HCT116 (cell line): ENCODE results near the gene NDUFA5. TPM values are rescaled to one million over a fixed set of nuclear protein-coding genes. Genes with fewer than 3 reads are reported as not detected.

Experiments used
- ATAC-seq: fragments of 200-7000 bp; cut with Tn5 transposase; 2 replicates; pipeline ENCODE4 v1.9.1; 2020; ENCODE audit warnings: mild to moderate bottlenecking, moderate library complexity
- BruUV-seq: library from RNA; stranded (reverse); fragments of 400-500 nt; replicated peaks from 2 replicates; lab custom pipeline; 2021; lab: Mats Ljungman, UMichigan
- CTCF ChIA-PET: fragments of 300-600 bp; sonication (Branson Sonifier 250); formaldehyde crosslinking; loops from one replicate; lab custom pipeline; 2021; ENCODE audit warnings: antibody characterized with exemption; lab: Charles Lee
- POLR2A ChIA-PET: fragments of 300-600, 350-600 bp; sonication (Branson Sonifier 250); formaldehyde crosslinking; loops from one replicate; lab custom pipeline; 2021; ENCODE audit warnings: antibody characterized with exemption; lab: Charles Lee
- RAD21 ChIA-PET, 2 experiments: fragments of 300-600 bp; sonication (Branson Sonifier 250); formaldehyde crosslinking; loops; one replicate each; lab custom pipeline; 2023; ENCODE audit warnings: low total read pairs in 2 of 2; ENCODE audit not compliant: uncharacterized antibody in 2 of 2, unreplicated experiment in 2 of 2, low non-redundant PET in 1 of 2; lab: Charles Lee
- DNase-seq: peaks from one replicate; pipeline ENCODE4 v3.0.0-alpha.2; 2010; ENCODE audit warnings: low read depth, low spot score
- H2AFZ ChIP-seq: fragments of 200-600 bp; shearing (Covaris generic), sonication (generic); 2 replicates; pipeline ENCODE4 v1.6.1; 2017; ENCODE audit warnings: low read depth, mixed run types, mixed read lengths, antibody characterized with exemption, low read length; ENCODE audit not compliant: poor library complexity, severe bottlenecking
- H3K27ac ChIP-seq: 2 replicates; pipeline ENCODE4 v1.5.1; 2012; ENCODE audit warnings: low read depth, low read length
- H3K27me3 ChIP-seq: fragments of 200-600 bp; sonication (generic); 2 replicates; pipeline ENCODE4 v1.6.1; 2016; ENCODE audit warnings: mixed run types, low read length, mixed read lengths; ENCODE audit not compliant: insufficient read depth
- H3K36me3 ChIP-seq, 2 experiments: fragments of 200-500 bp in 1 of 2; fragments of 200-600 bp in 1 of 2; sonication (Bioruptor generic) in 1 of 2; sonication (generic) in 1 of 2; 2 replicates each; pipeline versions ENCODE4 v1.5.1 to v1.6.1; 2014 to 2016; ENCODE audit warnings: low read length in 2 of 2, inconsistent platforms in 1 of 2, mixed read lengths in 1 of 2, mixed run types in 1 of 2; ENCODE audit not compliant: insufficient read depth in 2 of 2, control insufficient read depth in 1 of 2
- H3K4me1 ChIP-seq, 2 experiments: fragments of 200-600 bp in 1 of 2; sonication (generic) in 1 of 2; 2 replicates each; pipeline versions ENCODE4 v1.5.1 to v1.6.1; 2012 to 2017; ENCODE audit warnings: low read length in 2 of 2, inconsistent platforms in 1 of 2, mild to moderate bottlenecking in 1 of 2, mixed read lengths in 1 of 2, mixed run types in 1 of 2, moderate library complexity in 1 of 2; ENCODE audit not compliant: insufficient read depth in 2 of 2, control insufficient read depth in 1 of 2
- H3K4me2 ChIP-seq: fragments of 200-600 bp; sonication (generic); 2 replicates; pipeline ENCODE4 v1.6.1; 2017; ENCODE audit warnings: mixed run types, low read length, mixed read lengths
- H3K4me3 ChIP-seq, 2 experiments: fragments of 200-600 bp in 1 of 2; sonication (generic) in 1 of 2; replicated peaks in 1 of 2; 2 replicates each; pipeline ENCODE4 v1.5.1; 2011 to 2016; ENCODE audit warnings: low read length in 2 of 2, control low read depth in 1 of 2, low read depth in 1 of 2, mild to moderate bottlenecking in 1 of 2, mixed read lengths in 1 of 2, mixed run types in 1 of 2
- H3K79me2 ChIP-seq: fragments of 200-600 bp; sonication (generic); 2 replicates; pipeline ENCODE4 v1.6.1; 2017; ENCODE audit warnings: mild to moderate bottlenecking, mixed run types, low read length, moderate library complexity, mixed read lengths; ENCODE audit not compliant: insufficient read depth
- H3K9ac ChIP-seq: fragments of 200-600 bp; sonication (generic); 2 replicates; pipeline ENCODE4 v1.6.1; 2016; ENCODE audit warnings: low read length, mixed read lengths
- H3K9me2 ChIP-seq: fragments of 200-600 bp; sonication (generic), shearing (Covaris generic); 2 replicates; pipeline ENCODE4 v1.6.1; 2017; ENCODE audit warnings: mixed run types, mild to moderate bottlenecking, moderate library complexity; ENCODE audit not compliant: insufficient read depth
- H3K9me3 ChIP-seq, 2 experiments: fragments of 200-500 bp in 1 of 2; fragments of 200-600 bp in 1 of 2; sonication (Bioruptor generic) in 1 of 2; sonication (generic) in 1 of 2; 2 replicates each; pipeline ENCODE4 v1.6.1; 2014 to 2017; ENCODE audit warnings: low read length in 2 of 2, mixed read lengths in 2 of 2, inconsistent platforms in 1 of 2, low read depth in 1 of 2, mild to moderate bottlenecking in 1 of 2, mixed run types in 1 of 2, moderate library complexity in 1 of 2; ENCODE audit not compliant: control insufficient read depth in 1 of 2, insufficient read depth in 1 of 2
- H4K20me1 ChIP-seq: fragments of 200-600 bp; sonication (generic), shearing (Covaris generic); 2 replicates; pipeline ENCODE4 v1.6.1; 2017; ENCODE audit warnings: mixed run types, mild to moderate bottlenecking, moderate library complexity; ENCODE audit not compliant: insufficient read depth
- CBX3 ChIP-seq: IDR thresholded peaks from 2 replicates; pipeline ENCODE4 v1.6.1; 2012; ENCODE audit warnings: low read depth
- EGR1 ChIP-seq: IDR thresholded peaks from 2 replicates; pipeline ENCODE4 v1.6.1; 2012; ENCODE audit warnings: low read depth
- ELF1 ChIP-seq: IDR thresholded peaks from 2 replicates; pipeline ENCODE4 v1.6.1; 2012; ENCODE audit warnings: low read depth, borderline replicate concordance
- EZH2 ChIP-seq: fragments of 200-600 bp; sonication (generic); IDR thresholded peaks from 2 replicates; pipeline ENCODE4 v1.6.1; 2017; ENCODE audit warnings: antibody characterized with exemption, mixed run types
- EZH2phosphoT487 ChIP-seq: fragments of 200-600 bp; IDR thresholded peaks from 2 replicates; pipeline ENCODE4 v1.6.1; 2018; ENCODE audit warnings: antibody characterized with exemption, borderline replicate concordance
- FOSL1 ChIP-seq: IDR thresholded peaks from 2 replicates; pipeline ENCODE4 v1.6.1; 2012; ENCODE audit warnings: low read depth
- JUND ChIP-seq: IDR thresholded peaks from 2 replicates; pipeline ENCODE4 v1.6.1; 2012
- MAX ChIP-seq: IDR thresholded peaks from 2 replicates; pipeline ENCODE4 v1.6.1; 2012
- POLR2A ChIP-seq: IDR thresholded peaks from 2 replicates; pipeline ENCODE4 v1.7.0; 2011; ENCODE audit warnings: borderline replicate concordance; ENCODE audit not compliant: insufficient read depth, insufficient read length; ENCODE audit errors: extremely low read depth
- POLR2AphosphoS5 ChIP-seq: IDR thresholded peaks from 2 replicates; pipeline ENCODE4 v1.6.1; 2011; ENCODE audit warnings: mild to moderate bottlenecking, low read depth, low read length, moderate library complexity
- RAD21 ChIP-seq: IDR thresholded peaks from 2 replicates; pipeline ENCODE4 v1.6.1; 2012; ENCODE audit warnings: low read depth, mild to moderate bottlenecking
- SIN3A ChIP-seq: IDR thresholded peaks from 2 replicates; pipeline ENCODE4 v1.6.1; 2012; ENCODE audit warnings: low read depth
- SP1 ChIP-seq: IDR thresholded peaks from 2 replicates; pipeline ENCODE4 v1.6.1; 2012; ENCODE audit warnings: low read depth
- SRF ChIP-seq: IDR thresholded peaks from 2 replicates; pipeline ENCODE4 v1.6.1; 2012; ENCODE audit warnings: low read depth
- TCF7L2 ChIP-seq: IDR thresholded peaks from 2 replicates; pipeline ENCODE4 v1.7.0; 2011; ENCODE audit warnings: borderline replicate concordance, inconsistent platforms; ENCODE audit not compliant: insufficient read depth, insufficient read length; ENCODE audit errors: extremely low read depth
- YY1 ChIP-seq: IDR thresholded peaks from 2 replicates; pipeline ENCODE4 v1.6.1; 2011; ENCODE audit warnings: low read length, low read depth, moderate library complexity, mild to moderate bottlenecking; ENCODE audit not compliant: insufficient replicate concordance; ENCODE audit errors: extremely low read depth
- intact Hi-C: fragments of 100-400 bp; cut with micrococcal nuclease; formaldehyde crosslinking; loops from 2 replicates; pipeline ENCODE4 v1.10.0; 2022
- total RNA-seq: library from RNA; stranded (reverse); gene quantifications from one replicate; pipeline ENCODE4 v1.2.1, GENCODE V29; 2021; ENCODE audit not compliant: unreplicated experiment
- TF ChIP-seq, protein P1 (sequence below), 3 experiments: fragments of 200-600 bp in 1 of 3; sonication (generic) in 1 of 3; IDR thresholded peaks in 2 of 3; conservative IDR thresholded peaks in 1 of 3; 2 replicates each; pipeline ENCODE4 v1.5.1; 2012 to 2017; ENCODE audit warnings: low read depth in 2 of 3, low read length in 2 of 3, antibody characterized with exemption in 1 of 3, borderline replicate concordance in 1 of 3, control low read depth in 1 of 3, mild to moderate bottlenecking in 1 of 3, mixed read lengths in 1 of 3, mixed run types in 1 of 3, moderate library complexity in 1 of 3; ENCODE audit not compliant: insufficient read depth in 1 of 3
- TF ChIP-seq, protein P2 (sequence below): IDR thresholded peaks from 2 replicates; pipeline ENCODE4 v1.6.1; 2011; ENCODE audit warnings: mild to moderate bottlenecking, low read length, moderate library complexity; ENCODE audit not compliant: insufficient replicate concordance; ENCODE audit errors: extremely low read depth
- TF ChIP-seq, protein P3 (sequence below): IDR thresholded peaks from 2 replicates; pipeline ENCODE4 v1.6.1; 2012

NDUFA5 gene
- total RNA-seq, 1 experiment from 2014 or later = 64.2 TPM

DNA sequence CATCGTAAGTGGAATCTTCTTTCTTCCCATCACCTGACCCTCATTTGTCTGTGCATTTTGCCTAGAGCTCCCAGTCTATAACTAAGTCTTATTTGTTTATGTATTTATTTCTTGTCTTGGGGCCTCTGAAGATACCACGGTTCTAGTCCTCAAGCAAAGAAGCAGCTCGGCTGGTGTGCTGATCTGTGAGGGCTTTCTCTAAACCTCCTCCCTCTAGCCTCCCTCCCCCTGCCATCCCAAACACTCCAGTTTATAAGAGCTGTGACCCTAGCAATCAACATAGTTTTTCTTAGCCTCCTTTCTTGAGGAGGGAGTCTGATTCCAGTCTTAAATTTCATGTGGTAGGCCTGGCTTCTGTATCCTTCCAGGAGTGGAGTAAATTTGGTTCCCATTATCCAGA, 15.7 kb upstream of the NDUFA5 start:
- H3K27me3 ChIP-seq = no peaks in the 10 kb centered on the region
- ChIA-PET CTCF (no interaction called here), RAD21 (no interaction called here)
- no peaks in the 10 kb centered on the region for H3K9me2 ChIP-seq
- H2AFZ ChIP-seq = peak overlapping the region; percentile 42
- intact Hi-C loops = no loop called here
- H3K27ac ChIP-seq = no peak overlapping the region
- peaks cover 2 to 5% of the 10 kb centered on the region in 2 experiments; a peak in 2 of 4 replicates for H3K4me1 ChIP-seq
- H3K36me3 ChIP-seq = no peaks in the 10 kb centered on the region
- ATAC-seq (no peak), DNase-seq (no peak)
- BruUV-seq = no TSS peak
- H3K9ac ChIP-seq = no peak overlapping the region
- no peaks in the 10 kb centered on the region for H4K20me1 ChIP-seq
- TF ChIP-seq ELF1 (no peak), EGR1 (no peak), EZH2phosphoT487 (no peak), SIN3A (no peak), POLR2AphosphoS5 (no peak), CBX3 (no peak), EZH2 (no peak), POLR2A (no peak), FOSL1 (no peak), TCF7L2 (no peak), SRF (no peak), RAD21 (no peak), YY1 (no peak), SP1 (no peak), MAX (no peak), JUND (no peak)
- TF ChIP-seq, protein P1, sequence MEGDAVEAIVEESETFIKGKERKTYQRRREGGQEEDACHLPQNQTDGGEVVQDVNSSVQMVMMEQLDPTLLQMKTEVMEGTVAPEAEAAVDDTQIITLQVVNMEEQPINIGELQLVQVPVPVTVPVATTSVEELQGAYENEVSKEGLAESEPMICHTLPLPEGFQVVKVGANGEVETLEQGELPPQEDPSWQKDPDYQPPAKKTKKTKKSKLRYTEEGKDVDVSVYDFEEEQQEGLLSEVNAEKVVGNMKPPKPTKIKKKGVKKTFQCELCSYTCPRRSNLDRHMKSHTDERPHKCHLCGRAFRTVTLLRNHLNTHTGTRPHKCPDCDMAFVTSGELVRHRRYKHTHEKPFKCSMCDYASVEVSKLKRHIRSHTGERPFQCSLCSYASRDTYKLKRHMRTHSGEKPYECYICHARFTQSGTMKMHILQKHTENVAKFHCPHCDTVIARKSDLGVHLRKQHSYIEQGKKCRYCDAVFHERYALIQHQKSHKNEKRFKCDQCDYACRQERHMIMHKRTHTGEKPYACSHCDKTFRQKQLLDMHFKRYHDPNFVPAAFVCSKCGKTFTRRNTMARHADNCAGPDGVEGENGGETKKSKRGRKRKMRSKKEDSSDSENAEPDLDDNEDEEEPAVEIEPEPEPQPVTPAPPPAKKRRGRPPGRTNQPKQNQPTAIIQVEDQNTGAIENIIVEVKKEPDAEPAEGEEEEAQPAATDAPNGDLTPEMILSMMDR (IDR thresholded peaks at IDR 0.05 in 2 of 3, conservative IDR thresholded peaks at IDR 0.05 in 1 of 3; ENCODE audit: borderline replicate concordance in 1 of 3, insufficient read depth in 1 of 3, low read depth in 2 of 3, low read length in 2 of 3) = no peak
- TF ChIP-seq, protein P2, sequence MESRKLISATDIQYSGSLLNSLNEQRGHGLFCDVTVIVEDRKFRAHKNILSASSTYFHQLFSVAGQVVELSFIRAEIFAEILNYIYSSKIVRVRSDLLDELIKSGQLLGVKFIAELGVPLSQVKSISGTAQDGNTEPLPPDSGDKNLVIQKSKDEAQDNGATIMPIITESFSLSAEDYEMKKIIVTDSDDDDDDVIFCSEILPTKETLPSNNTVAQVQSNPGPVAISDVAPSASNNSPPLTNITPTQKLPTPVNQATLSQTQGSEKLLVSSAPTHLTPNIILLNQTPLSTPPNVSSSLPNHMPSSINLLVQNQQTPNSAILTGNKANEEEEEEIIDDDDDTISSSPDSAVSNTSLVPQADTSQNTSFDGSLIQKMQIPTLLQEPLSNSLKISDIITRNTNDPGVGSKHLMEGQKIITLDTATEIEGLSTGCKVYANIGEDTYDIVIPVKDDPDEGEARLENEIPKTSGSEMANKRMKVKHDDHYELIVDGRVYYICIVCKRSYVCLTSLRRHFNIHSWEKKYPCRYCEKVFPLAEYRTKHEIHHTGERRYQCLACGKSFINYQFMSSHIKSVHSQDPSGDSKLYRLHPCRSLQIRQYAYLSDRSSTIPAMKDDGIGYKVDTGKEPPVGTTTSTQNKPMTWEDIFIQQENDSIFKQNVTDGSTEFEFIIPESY = no peak
- TF ChIP-seq, protein P3, sequence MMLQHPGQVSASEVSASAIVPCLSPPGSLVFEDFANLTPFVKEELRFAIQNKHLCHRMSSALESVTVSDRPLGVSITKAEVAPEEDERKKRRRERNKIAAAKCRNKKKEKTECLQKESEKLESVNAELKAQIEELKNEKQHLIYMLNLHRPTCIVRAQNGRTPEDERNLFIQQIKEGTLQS = no peak
- TF ChIP-seq, all 23 proteins: peak for 0
- no peaks in the 10 kb centered on the region for H3K79me2 ChIP-seq
- H3K9me3 ChIP-seq = no peaks in the 10 kb centered on the region
- H3K4me3 ChIP-seq = no peak overlapping the region
- H3K4me2 ChIP-seq = no peak overlapping the region
- POLR2A ChIA-PET = no interaction called here
